Common myeloid progenitor, CD34-positive (primary cell): ENCODE measurements around the gene PAFAH2.

Experiments used
- CTCF ChIA-PET: fragments of 350-600 bp; sonication (Branson Sonifier 250); formaldehyde crosslinking; loops from one replicate; lab custom pipeline; 2021; ENCODE audit warnings: antibody characterized with exemption; lab: Charles Lee
- POLR2A ChIA-PET: fragments of 350-600 bp; sonication (Branson Sonifier 250); formaldehyde crosslinking; loops from one replicate; lab custom pipeline; 2021; ENCODE audit warnings: antibody characterized with exemption; lab: Charles Lee
- DNase-seq, 3 donors: peaks; one replicate each; pipeline versions ENCODE4 v3.0.0 to v3.0.0-alpha.2; 2013
- H3K27ac ChIP-seq, 2 experiments: 1 replicate in 1 of 2; 2 replicates in 1 of 2; pipeline ENCODE4 v1.7.0; 2013; ENCODE audit warnings: inconsistent platforms in 2 of 2, low read length in 2 of 2, mild to moderate bottlenecking in 2 of 2, low read depth in 1 of 2, moderate library complexity in 1 of 2; ENCODE audit not compliant: severe bottlenecking in 2 of 2, insufficient read depth in 1 of 2, poor library complexity in 1 of 2
- H3K27me3 ChIP-seq, 5 experiments: replicated peaks in 2 of 5; 1 replicate in 3 of 5; 2 replicates in 2 of 5; pipeline versions ENCODE4 v1.6.1 to v1.7.0; 2013; ENCODE audit warnings: low read length in 4 of 5, mild to moderate bottlenecking in 2 of 5, moderate library complexity in 2 of 5, inconsistent platforms in 1 of 5; ENCODE audit not compliant: insufficient read depth in 5 of 5, control insufficient read depth in 4 of 5
- H3K36me3 ChIP-seq, 4 experiments: 1 replicate in 2 of 4; 2 replicates in 2 of 4; pipeline versions ENCODE4 v1.6.1 to v1.7.0; 2013; ENCODE audit warnings: low read length in 3 of 4, control low read depth in 1 of 4, mild to moderate bottlenecking in 1 of 4; ENCODE audit not compliant: control insufficient read depth in 4 of 4, insufficient read depth in 4 of 4
- H3K4me1 ChIP-seq, 4 experiments: 1 replicate in 3 of 4; 2 replicates in 1 of 4; pipeline versions ENCODE4 v1.6.1 to v1.7.1; 2013; ENCODE audit warnings: low read length in 3 of 4, mild to moderate bottlenecking in 3 of 4, control low read depth in 1 of 4, inconsistent platforms in 1 of 4, moderate library complexity in 1 of 4; ENCODE audit not compliant: control insufficient read depth in 4 of 4, insufficient read depth in 4 of 4; ENCODE audit errors: control extremely low read depth in 1 of 4
- H3K4me3 ChIP-seq, 7 experiments: 1 replicate in 4 of 7; 2 replicates in 3 of 7; pipeline versions ENCODE4 v1.5.1 to v1.7.0; 2013; ENCODE audit warnings: mild to moderate bottlenecking in 7 of 7, low read length in 6 of 7, moderate library complexity in 6 of 7, inconsistent platforms in 2 of 7, low read depth in 2 of 7, control low read depth in 1 of 7; ENCODE audit not compliant: insufficient read depth in 4 of 7, control insufficient read depth in 1 of 7; ENCODE audit errors: extremely low read depth in 1 of 7
- H3K9me3 ChIP-seq, 5 experiments: 1 replicate in 4 of 5; 2 replicates in 1 of 5; pipeline versions ENCODE4 v1.6.1 to v1.7.1; 2013; ENCODE audit warnings: low read length in 4 of 5, mild to moderate bottlenecking in 2 of 5, inconsistent platforms in 1 of 5, low read depth in 1 of 5, moderate library complexity in 1 of 5; ENCODE audit not compliant: control insufficient read depth in 4 of 5, insufficient read depth in 2 of 5; ENCODE audit errors: control extremely low read depth in 1 of 5
- WGBS: methylation state at CpG from one replicate; pipeline ENCODE4 v1.1.5; 2013; ENCODE audit not compliant: insufficient coverage; 5-methylcytosine and 5-hydroxymethylcytosine counted together

Gene PAFAH2

GRCh38 chr1:26036756-26037281 lies 39.0 kb upstream of the PAFAH2 start:
- POLR2A ChIA-PET = no interaction called here
- peaks cover 0 to 17% (median 11%) of the 10 kb centered on the region in 5 experiments for H3K27me3 ChIP-seq
- peaks cover 0 to 20% (median 14%) of the 10 kb centered on the region in 4 experiments for H3K4me1 ChIP-seq
- H3K4me3 ChIP-seq = no peak overlapping the region
- CTCF ChIA-PET = interaction anchor here (0.9 to 3.6 kb wide), 14 partner anchors 9 to 140 kb away, joined by 3 to 19 read pairs (median 4); partner anchors contain the start of gene SLC30A2
- no peaks in the 10 kb centered on the region for H3K36me3 ChIP-seq
- no peak for DNase-seq
- H3K27ac ChIP-seq = no peak overlapping the region
- no peaks in the 10 kb centered on the region for H3K9me3 ChIP-seq
- 81% methylated on average over 10 of the region's 11 CpGs for WGBS

- ChIA-PET POLR2A (no interaction called here), CTCF (interaction anchor here (0.7 to 3.6 kb wide), 19 partner anchors 10 to 141 kb away, joined by 3 to 19 read pairs (median 4); partner anchors contain the start of genes PAFAH2 and SLC30A2)
- H3K27me3 ChIP-seq = peaks cover 0 to 15% (median 8%) of the 10 kb centered on the region in 5 experiments
- no peaks in the 10 kb centered on the region for H3K36me3 ChIP-seq
- peaks cover 0 to 20% (median 14%) of the 10 kb centered on the region in 4 experiments for H3K4me1 ChIP-seq
- peak overlapping the region; percentile 40 to 84 for H3K27ac ChIP-seq
- DNase-seq = peak; percentile 57 to 65 (median 61)
- peak overlapping the region; percentile 49 to 93 (median 75) for H3K4me3 ChIP-seq
- no peaks in the 10 kb centered on the region for H3K9me3 ChIP-seq
- 3% methylated on average over 26 of the region's 39 CpGs for WGBS
Observed at GRCh38 chr1:26035959-26036755, 38.3 kb upstream of the PAFAH2 start.

- Histone ChIP-seq H3K36me3 (no peaks in the 10 kb centered on the region), H3K4me1 (peaks cover 0 to 20% (median 14%) of the 10 kb centered on the region in 4 experiments), H3K4me3 (peak overlapping the region; percentile 49 to 93 (median 75)), H3K9me3 (no peaks in the 10 kb centered on the region), H3K27ac (peak overlapping the region; percentile 40 to 84), H3K27me3 (peaks cover 0 to 15% (median 6%) of the 10 kb centered on the region in 5 experiments)
- CTCF ChIA-PET = interaction anchor here (0.6 to 3.6 kb wide), 13 partner anchors 9 to 201 kb away, joined by 3 to 19 read pairs (median 3); partner anchors contain the start of gene PAFAH2
- WGBS = under 1% methylated on average over 48 of the region's 60 CpGs
- DNase-seq = peak; percentile 92 to 94 (median 94)
- POLR2A ChIA-PET = interaction anchor here (0.7 kb wide), 1 partner anchor 92 kb away, joined by 3 read pairs; no protein-coding TSS in a partner anchor
Observed at GRCh38 chr1:26035203-26035958, 37.5 kb upstream of the PAFAH2 start.

- no peak for DNase-seq
- Histone ChIP-seq H3K27me3 (peaks cover 0 to 15% (median 6%) of the 10 kb centered on the region in 5 experiments), H3K4me3 (peak overlapping the region in 6 of 7 experiments; percentile 10 to 93 (median 80)), H3K9me3 (no peaks in the 10 kb centered on the region), H3K36me3 (no peaks in the 10 kb centered on the region), H3K27ac (peak overlapping the region in 1 of 2 experiments; percentile 38), H3K4me1 (peaks cover 0 to 20% (median 14%) of the 10 kb centered on the region in 4 experiments)
- ChIA-PET POLR2A (interaction anchor here (0.7 to 0.8 kb wide), 2 partner anchors 93 to 472 kb away, joined by 3 to 8 read pairs; no protein-coding TSS in a partner anchor), CTCF (interaction anchor here (0.6 to 3.6 kb wide), 11 partner anchors 8 to 395 kb away, joined by 3 to 19 read pairs (median 3); partner anchors contain the start of gene PAFAH2)
- 26% methylated on average over 14 of the region's 15 CpGs for WGBS
Observed at GRCh38 chr1:26034504-26035202, 36.8 kb upstream of the PAFAH2 start.

GRCh38 chr1:26032656-26033357 lies 34.9 kb upstream of the PAFAH2 start:
- no peak overlapping the region for H3K4me3 ChIP-seq
- H3K27me3 ChIP-seq = peaks cover 0 to 13% (median 6%) of the 10 kb centered on the region in 5 experiments
- no peaks in the 10 kb centered on the region for H3K36me3 ChIP-seq
- no peaks in the 10 kb centered on the region for H3K9me3 ChIP-seq
- POLR2A ChIA-PET = no interaction called here
- CTCF ChIA-PET = interaction anchor here (3.0 kb wide), 1 partner anchor 11 kb away, joined by 8 read pairs; the partner anchor contains the start of gene EXTL1
- 88% methylated on average over 7 of the region's 12 CpGs for WGBS
- H3K27ac ChIP-seq = no peak overlapping the region
- peaks cover 0 to 34% (median 14%) of the 10 kb centered on the region in 4 experiments for H3K4me1 ChIP-seq
- DNase-seq = no peak
